ENCODE results near the gene SH3TC1. TPM values are rescaled to one million over a fixed set of nuclear protein-coding genes. Genes with fewer than 3 reads are reported as not detected.
A peak's percentile ranks its signal among the peaks of the same experiment; 100 is the strongest.

The SH3TC1 gene
- total and polyA plus RNA-seq, 5 experiments from 2014 or later = 3.7 to 17.4 (median 6.5) TPM

DNA sequence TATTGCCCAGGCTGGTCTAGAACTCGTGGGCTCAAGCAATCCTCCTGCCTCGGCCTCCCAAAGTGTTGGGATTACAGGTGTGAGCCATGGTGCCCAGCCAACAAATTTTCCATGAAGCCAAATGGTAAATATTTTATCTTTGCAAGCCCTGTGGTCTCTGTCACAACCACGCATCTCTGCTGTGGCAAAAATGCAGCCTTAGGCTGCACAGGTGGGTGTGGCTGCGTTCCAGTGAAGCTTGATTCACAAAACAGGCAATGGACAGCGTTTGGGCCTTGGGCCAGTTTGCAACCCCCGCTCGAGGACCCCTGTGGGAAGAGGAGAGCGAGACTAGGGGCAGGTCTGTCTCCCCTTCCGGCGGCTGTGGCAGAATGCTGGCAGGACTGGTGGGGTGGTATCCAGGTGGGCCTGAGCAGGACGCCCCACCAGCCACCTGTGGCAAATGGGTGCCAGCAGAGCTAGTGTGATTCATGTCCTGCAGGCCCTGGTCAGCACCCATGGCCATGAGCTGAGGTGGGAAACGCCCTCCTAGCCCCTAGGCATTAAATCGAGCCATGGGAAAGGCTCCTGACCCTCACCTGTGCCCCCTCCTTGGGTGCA, 90.2 kb downstream of the SH3TC1 start:
- POLR2A ChIA-PET = no interaction called here
- ATAC-seq (no peak), DNase-seq (peak in 1 of 10 donors; percentile 61)
- no peaks in the 10 kb centered on the region for H3K36me3 Mint-ChIP-seq
- no peaks in the 10 kb centered on the region for H3K4me1 Mint-ChIP-seq
- H3K27ac Mint-ChIP-seq = no peak overlapping the region
- H3K4me3 Mint-ChIP-seq = no peak overlapping the region
- peaks cover 0 to under 1% (median 0%) of the 10 kb centered on the region in 9 donors for H3K9me3 Mint-ChIP-seq
- no peaks in the 10 kb centered on the region for H3K27me3 Mint-ChIP-seq

DNA sequence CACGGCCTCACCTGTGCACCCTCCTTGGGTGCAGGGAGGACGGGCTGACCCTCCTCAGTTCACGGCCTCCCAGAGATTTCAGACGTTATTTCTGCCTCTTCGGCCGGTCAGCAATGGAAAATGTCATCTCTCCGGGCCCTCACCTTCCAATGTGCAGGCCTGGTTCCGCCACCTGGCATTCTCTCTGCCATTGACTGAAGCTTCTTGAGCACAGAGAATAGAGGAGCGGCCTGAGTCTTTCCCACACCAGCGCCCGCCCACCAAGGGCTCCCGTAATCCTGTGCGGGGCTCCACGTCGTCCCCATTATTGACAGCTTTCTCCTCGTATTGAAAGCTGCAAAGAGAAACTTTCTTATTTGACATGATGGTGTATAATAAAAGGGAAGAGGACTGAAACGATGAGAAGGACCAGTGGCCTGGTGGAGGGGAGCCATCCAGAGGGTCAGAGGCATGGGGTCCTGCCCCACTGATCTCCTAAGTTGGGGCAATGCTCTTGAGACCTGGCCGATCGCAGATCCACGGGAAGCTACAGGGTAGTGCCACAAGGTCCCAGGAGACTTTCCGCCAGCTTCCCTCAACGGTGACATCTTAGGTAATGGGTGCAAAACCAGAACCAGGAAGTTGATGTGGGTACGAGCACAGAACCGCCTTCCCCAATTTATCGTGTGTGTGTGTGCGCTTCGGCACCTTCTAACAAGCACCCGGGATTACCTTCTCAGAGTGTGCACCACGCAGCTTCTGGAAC, 91.0 kb downstream of the SH3TC1 start:
- ATAC-seq (no peak), DNase-seq (peak in 1 of 10 donors; percentile 52)
- peaks cover 0 to 9% (median 0%) of the 10 kb centered on the region in 9 donors for H3K9me3 Mint-ChIP-seq
- peaks cover 0 to 6% (median 0%) of the 10 kb centered on the region in 5 donors for H3K27me3 Mint-ChIP-seq
- H3K36me3 Mint-ChIP-seq = no peaks in the 10 kb centered on the region
- H3K27ac Mint-ChIP-seq = no peak overlapping the region
- H3K4me1 Mint-ChIP-seq = peaks cover 0 to 2% (median 0%) of the 10 kb centered on the region in 4 donors
- POLR2A ChIA-PET = no interaction called here
- no peak overlapping the region for H3K4me3 Mint-ChIP-seq

DNA sequence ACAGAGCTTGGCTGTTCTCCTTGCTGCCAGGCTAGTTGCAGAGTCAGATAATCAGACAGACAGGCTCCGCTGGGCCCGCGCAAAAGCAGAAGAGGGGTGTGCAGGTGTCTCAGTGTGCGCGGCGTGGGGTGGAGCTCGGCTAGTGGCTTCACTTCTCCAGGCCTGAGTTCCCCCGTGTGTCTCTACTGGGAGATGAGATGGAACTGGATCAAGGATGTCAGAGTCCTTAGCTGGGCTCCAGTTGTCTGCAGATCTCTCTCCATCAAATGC, 91.5 kb downstream of the SH3TC1 start:
- H3K4me3 Mint-ChIP-seq = no peak overlapping the region
- peaks cover 0 to 6% (median 0%) of the 10 kb centered on the region in 5 donors for H3K27me3 Mint-ChIP-seq
- no peak for ATAC-seq
- peaks cover 0 to 2% (median 0%) of the 10 kb centered on the region in 4 donors for H3K4me1 Mint-ChIP-seq
- DNase-seq = peak in 1 of 10 donors; percentile 23
- peaks cover 0 to 2% (median 0%) of the 10 kb centered on the region in 3 donors for H3K36me3 Mint-ChIP-seq
- H3K9me3 Mint-ChIP-seq = peaks cover 0 to 13% (median 0%) of the 10 kb centered on the region in 9 donors
- POLR2A ChIA-PET = no interaction called here
- no peak overlapping the region for H3K27ac Mint-ChIP-seq

Other genes with a start within 250 kb of the SH3TC1 start
- 1 to 10 TPM; 4.4 to 4.9 TPM for gene ABLIM2, start 40.5 kb upstream of the SH3TC1 start, total RNA-seq
- gene ABLIM2, start 40.5 kb upstream of the SH3TC1 start, polyA plus RNA-seq = 1 to 10 TPM in 1 of 3 donors, under 1 TPM in 2; 0.47 to 2.4 (median 0.57) TPM
- not detected for gene HTRA3, start 70.5 kb downstream of the SH3TC1 start, total RNA-seq
- not detected for gene HTRA3, start 70.5 kb downstream of the SH3TC1 start, polyA plus RNA-seq
- gene ACOX3, start 241.4 kb downstream of the SH3TC1 start, total RNA-seq = 10 to 100 TPM; 14.8 to 17.3 TPM
- 10 to 100 TPM in 2 of 3 donors, 1 to 10 TPM in 1; 9.5 to 14.3 (median 11.4) TPM for gene ACOX3, start 241.4 kb downstream of the SH3TC1 start, polyA plus RNA-seq
- gene TRMT44, start 241.5 kb downstream of the SH3TC1 start, total RNA-seq = 10 to 100 TPM; 29.0 to 37.5 TPM
- gene TRMT44, start 241.5 kb downstream of the SH3TC1 start, polyA plus RNA-seq = 10 to 100 TPM; 11.3 to 15.4 (median 13.0) TPM

Measured in naive thymus-derived CD8-positive, alpha-beta T cell (primary cell).